ENCODE results near the gene OR3A3.
"Not testable (repeated sequence)": the region's sequence is repeated elsewhere in the genome, so short reads cannot be mapped to it uniquely, and the experiment has no call there.

The OR3A3 gene

DNA sequence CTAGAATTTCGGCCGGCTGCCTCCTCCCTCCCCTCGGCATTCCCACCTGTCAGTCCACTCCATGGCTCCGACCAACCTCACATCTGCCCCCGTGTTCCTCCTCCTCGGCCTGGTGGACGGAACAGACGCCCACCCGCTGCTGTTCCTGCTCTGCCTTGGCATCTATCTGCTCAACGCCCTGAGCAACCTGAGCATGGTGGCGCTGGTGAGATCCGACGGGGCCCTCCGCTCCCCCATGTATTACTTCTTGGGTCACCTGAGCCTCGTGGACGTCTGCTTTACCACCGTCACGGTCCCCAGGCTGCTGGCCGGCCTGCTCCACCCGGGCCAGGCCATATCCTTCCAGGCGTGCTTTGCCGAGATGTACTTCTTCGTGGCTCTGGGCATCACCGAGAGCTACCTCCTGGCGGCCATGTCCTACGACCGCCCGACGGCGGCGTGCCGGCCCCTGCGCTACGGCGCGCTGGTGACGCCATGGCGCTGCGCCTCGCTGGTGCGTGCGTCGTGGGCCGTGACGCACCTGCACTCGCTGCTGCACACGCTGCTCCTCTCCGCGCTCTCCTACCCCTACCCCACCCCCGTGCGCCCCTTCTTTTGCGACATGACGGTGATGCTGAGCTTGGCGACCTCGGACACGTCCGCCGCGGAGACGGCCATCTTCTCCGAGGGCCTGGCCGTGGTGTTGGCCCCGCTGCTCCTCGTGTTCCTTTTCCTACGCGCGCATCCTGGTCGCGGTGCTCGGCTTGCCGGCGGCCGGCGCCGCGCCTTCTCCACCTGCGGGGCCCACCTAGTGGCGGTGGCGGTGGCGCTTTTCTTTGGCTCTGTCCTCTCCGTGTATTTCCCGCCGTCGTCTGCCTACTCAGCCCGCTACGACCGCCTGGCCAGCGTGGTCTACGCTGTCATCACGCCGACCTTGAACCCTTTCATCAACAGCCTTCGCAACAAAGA, 25.0 kb upstream of the OR3A3 start, which contains the start of gene OR3A2:
TSS of gene OR3A2 (minus strand) at position 440 of the 948 bp plus-strand sequence.
- Histone ChIP-seq H4K20me1 (ENCODE audit: insufficient read depth, low read length, poor library complexity, severe bottlenecking) (no peaks in the 10 kb centered on the region), H2AFZ (ENCODE audit: low read length) (no peak within 1 kb of the TSS), H3K79me2 (ENCODE audit: insufficient read depth, low read length) (no peaks in the 10 kb centered on the region), H3F3A (ENCODE audit: low read depth) (no peaks in the 10 kb centered on the region), H3K4me2 (ENCODE audit: low read depth, low read length, poor library complexity, severe bottlenecking) (no peak within 1 kb of the TSS), H3K9ac (ENCODE audit: low read depth, low read length, poor library complexity, severe bottlenecking) (no peak within 1 kb of the TSS), H3K9me2 (replicated peaks; ENCODE audit: low read depth, low read length) (no peaks in the 10 kb centered on the region), H3K9me3 (ENCODE audit: insufficient read depth, low read depth, low read length) (no peaks in the 10 kb centered on the region), H3K27me3 (ENCODE audit: insufficient read depth, low read length, poor library complexity, severe bottlenecking) (no peaks in the 10 kb centered on the region), H3K36me3 (ENCODE audit: insufficient read depth, low read length) (no peaks in the 10 kb centered on the region), H3K4me3 (ENCODE audit: low read length, poor library complexity, severe bottlenecking) (no peak within 1 kb of the TSS), H3K4me1 (ENCODE audit: insufficient read depth, low read length, poor library complexity, severe bottlenecking) (no peaks in the 10 kb centered on the region)
- no peak for TF ChIP-seq EZH2phosphoT487 (IDR thresholded peaks at IDR 0.05; ENCODE audit: borderline replicate concordance)
- TF ChIP-seq, protein P1, sequence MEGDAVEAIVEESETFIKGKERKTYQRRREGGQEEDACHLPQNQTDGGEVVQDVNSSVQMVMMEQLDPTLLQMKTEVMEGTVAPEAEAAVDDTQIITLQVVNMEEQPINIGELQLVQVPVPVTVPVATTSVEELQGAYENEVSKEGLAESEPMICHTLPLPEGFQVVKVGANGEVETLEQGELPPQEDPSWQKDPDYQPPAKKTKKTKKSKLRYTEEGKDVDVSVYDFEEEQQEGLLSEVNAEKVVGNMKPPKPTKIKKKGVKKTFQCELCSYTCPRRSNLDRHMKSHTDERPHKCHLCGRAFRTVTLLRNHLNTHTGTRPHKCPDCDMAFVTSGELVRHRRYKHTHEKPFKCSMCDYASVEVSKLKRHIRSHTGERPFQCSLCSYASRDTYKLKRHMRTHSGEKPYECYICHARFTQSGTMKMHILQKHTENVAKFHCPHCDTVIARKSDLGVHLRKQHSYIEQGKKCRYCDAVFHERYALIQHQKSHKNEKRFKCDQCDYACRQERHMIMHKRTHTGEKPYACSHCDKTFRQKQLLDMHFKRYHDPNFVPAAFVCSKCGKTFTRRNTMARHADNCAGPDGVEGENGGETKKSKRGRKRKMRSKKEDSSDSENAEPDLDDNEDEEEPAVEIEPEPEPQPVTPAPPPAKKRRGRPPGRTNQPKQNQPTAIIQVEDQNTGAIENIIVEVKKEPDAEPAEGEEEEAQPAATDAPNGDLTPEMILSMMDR (conservative IDR thresholded peaks at IDR 0.05; ENCODE audit: low read length), result no peak

DNA sequence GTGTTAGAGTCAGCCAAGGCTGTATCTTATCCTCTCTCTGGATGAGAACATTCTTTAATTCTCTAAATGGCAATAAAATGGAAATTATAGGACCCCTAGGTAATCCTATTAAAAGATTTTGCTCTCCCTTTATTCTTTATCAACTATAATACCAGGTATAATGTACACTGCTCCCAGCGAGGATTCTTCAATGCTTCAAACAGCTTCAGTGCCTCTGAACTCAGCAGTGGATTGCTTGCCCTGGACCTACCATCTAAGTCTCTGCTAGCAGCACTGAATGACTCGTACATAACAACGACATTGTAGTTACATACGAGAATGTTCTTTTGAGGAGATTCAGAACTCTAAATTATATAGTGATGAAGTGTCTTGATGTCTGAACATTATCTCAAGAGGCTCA, 21.4 kb upstream of the OR3A3 start:
- Histone ChIP-seq H3F3A (ENCODE audit: low read depth) (no peaks in the 10 kb centered on the region), H4K20me1 (ENCODE audit: insufficient read depth, low read length, poor library complexity, severe bottlenecking) (no peaks in the 10 kb centered on the region), H3K4me2 (ENCODE audit: low read depth, low read length, poor library complexity, severe bottlenecking) (no peak overlapping the region), H3K27me3 (ENCODE audit: insufficient read depth, low read length, poor library complexity, severe bottlenecking) (no peaks in the 10 kb centered on the region), H2AFZ (ENCODE audit: low read length) (no peak overlapping the region), H3K4me1 (ENCODE audit: insufficient read depth, low read length, poor library complexity, severe bottlenecking) (no peaks in the 10 kb centered on the region), H3K9ac (ENCODE audit: low read depth, low read length, poor library complexity, severe bottlenecking) (no peak overlapping the region), H3K36me3 (ENCODE audit: insufficient read depth, low read length) (no peaks in the 10 kb centered on the region), H3K9me3 (ENCODE audit: insufficient read depth, low read depth, low read length) (no peaks in the 10 kb centered on the region), H3K79me2 (ENCODE audit: insufficient read depth, low read length) (no peaks in the 10 kb centered on the region), H3K9me2 (replicated peaks; ENCODE audit: low read depth, low read length) (no peaks in the 10 kb centered on the region), H3K4me3 (ENCODE audit: low read length, poor library complexity, severe bottlenecking) (no peak overlapping the region)
- no peak for TF ChIP-seq EZH2phosphoT487 (IDR thresholded peaks at IDR 0.05; ENCODE audit: borderline replicate concordance)
- TF ChIP-seq, protein P1 (conservative IDR thresholded peaks at IDR 0.05; ENCODE audit: low read length), result no peak

DNA sequence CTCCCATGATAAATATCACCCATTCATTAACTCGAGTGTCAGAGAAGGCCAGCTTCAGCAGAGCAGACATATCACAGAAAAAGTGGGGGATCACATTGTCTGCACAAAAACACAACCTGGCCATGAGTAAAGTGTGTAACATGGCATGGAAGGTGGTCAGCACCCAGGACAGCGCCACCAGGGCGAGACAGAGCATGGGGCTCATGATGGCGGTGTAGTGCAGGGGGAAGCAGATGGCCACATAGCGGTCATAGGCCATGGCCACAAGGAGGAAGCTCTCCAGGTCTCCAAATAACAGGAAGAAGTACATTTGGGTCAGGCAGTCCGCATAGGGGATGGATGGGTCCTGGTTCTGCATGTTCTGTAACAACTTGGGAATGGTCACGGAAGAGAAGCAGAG, 13.4 kb upstream of the OR3A3 start:
- H3K36me3 ChIP-seq (ENCODE audit: insufficient read depth, low read length); H3K4me2 ChIP-seq (ENCODE audit: low read depth, low read length, poor library complexity, severe bottlenecking); H3K9me3 ChIP-seq (ENCODE audit: insufficient read depth, low read depth, low read length); H3K9me2 ChIP-seq (replicated peaks; ENCODE audit: low read depth, low read length); H4K20me1 ChIP-seq (ENCODE audit: insufficient read depth, low read length, poor library complexity, severe bottlenecking); H3F3A ChIP-seq (ENCODE audit: low read depth); H3K79me2 ChIP-seq (ENCODE audit: insufficient read depth, low read length); H2AFZ ChIP-seq (ENCODE audit: low read length); H3K27me3 ChIP-seq (ENCODE audit: insufficient read depth, low read length, poor library complexity, severe bottlenecking); H3K9ac ChIP-seq (ENCODE audit: low read depth, low read length, poor library complexity, severe bottlenecking); H3K4me1 ChIP-seq (ENCODE audit: insufficient read depth, low read length, poor library complexity, severe bottlenecking); H3K4me3 ChIP-seq (ENCODE audit: low read length, poor library complexity, severe bottlenecking): not testable (repeated sequence)
